ENCODE results near the gene TAF11L2. TPM values are rescaled to one million over a fixed set of nuclear protein-coding genes. Genes with fewer than 3 reads are reported as not detected.
"Not testable (repeated sequence)": the region's sequence is repeated elsewhere in the genome, so short reads cannot be mapped to it uniquely, and the experiment has no call there.

TAF11L2 gene
- total RNA-seq, 2 experiments from 2014 or later, result not detected

- H3K9me3 ChIP-seq (ENCODE audit: low read length); H3K79me2 ChIP-seq (ENCODE audit: insufficient read depth, low read depth, low read length); CTCF ChIA-PET (ENCODE audit: unreplicated experiment); H3K4me3 ChIP-seq (ENCODE audit: low read depth, low read length, poor library complexity, severe bottlenecking); H3K9me2 ChIP-seq (ENCODE audit: insufficient read depth, low read length); H2AFZ ChIP-seq (ENCODE audit: low read length); BruUV-seq (replicated peaks); H3K27ac ChIP-seq (ENCODE audit: low read depth, low read length, poor library complexity, severe bottlenecking); H4K20me1 ChIP-seq (ENCODE audit: insufficient read depth, low read length); H3K36me3 ChIP-seq (ENCODE audit: insufficient read depth, low read length); H3K4me2 ChIP-seq (ENCODE audit: low read length); POLR2A ChIA-PET; DNase-seq (ENCODE audit: low spot score); H3K4me1 ChIP-seq (ENCODE audit: insufficient read depth, low read length, poor library complexity, severe bottlenecking); intact Hi-C loops (cut with micrococcal nuclease; ENCODE audit: unreplicated experiment): not testable (repeated sequence)
Measured at GRCh38 chr5:17521501-17521900, 23.5 kb downstream of the TAF11L2 start, which contains the start of gene TAF11L4. TSS of gene TAF11L4 (plus strand) at chr5:17521801.

- intact Hi-C loops (cut with micrococcal nuclease; ENCODE audit: unreplicated experiment); BruUV-seq (replicated peaks): not testable (repeated sequence)
Measured at GRCh38 chr5:17524935-17525334, 26.9 kb downstream of the TAF11L2 start, which contains the start of gene TAF11L5. TSS of gene TAF11L5 (plus strand) at chr5:17525235.

GRCh38 chr5:17526504-17526903 is 28.5 kb downstream of the TAF11L2 start:
- H3K9me2 ChIP-seq (ENCODE audit: insufficient read depth, low read length); H3K4me3 ChIP-seq (ENCODE audit: low read depth, low read length, poor library complexity, severe bottlenecking); H2AFZ ChIP-seq (ENCODE audit: low read length); POLR2A ChIA-PET; H3K9me3 ChIP-seq (ENCODE audit: low read length); H3K4me1 ChIP-seq (ENCODE audit: insufficient read depth, low read length, poor library complexity, severe bottlenecking); intact Hi-C loops (cut with micrococcal nuclease; ENCODE audit: unreplicated experiment); H3K36me3 ChIP-seq (ENCODE audit: insufficient read depth, low read length); CTCF ChIA-PET (ENCODE audit: unreplicated experiment); H3K4me2 ChIP-seq (ENCODE audit: low read length); H4K20me1 ChIP-seq (ENCODE audit: insufficient read depth, low read length); H3K79me2 ChIP-seq (ENCODE audit: insufficient read depth, low read depth, low read length); H3K27ac ChIP-seq (ENCODE audit: low read depth, low read length, poor library complexity, severe bottlenecking); BruUV-seq (replicated peaks): not testable (repeated sequence)
- peak; percentile 12 for DNase-seq (ENCODE audit: low spot score)

More at GRCh38 chr5:17524935-17525334, 26.9 kb downstream of the TAF11L2 start, which contains the start of gene TAF11L5:
- CTCF ChIA-PET (ENCODE audit: unreplicated experiment); H3K9me3 ChIP-seq (ENCODE audit: low read length); H3K4me3 ChIP-seq (ENCODE audit: low read depth, low read length, poor library complexity, severe bottlenecking); H3K4me1 ChIP-seq (ENCODE audit: insufficient read depth, low read length, poor library complexity, severe bottlenecking); H2AFZ ChIP-seq (ENCODE audit: low read length); H3K9me2 ChIP-seq (ENCODE audit: insufficient read depth, low read length); H3K36me3 ChIP-seq (ENCODE audit: insufficient read depth, low read length); H4K20me1 ChIP-seq (ENCODE audit: insufficient read depth, low read length); H3K27ac ChIP-seq (ENCODE audit: low read depth, low read length, poor library complexity, severe bottlenecking); H3K4me2 ChIP-seq (ENCODE audit: low read length); POLR2A ChIA-PET; DNase-seq (ENCODE audit: low spot score); H3K79me2 ChIP-seq (ENCODE audit: insufficient read depth, low read depth, low read length): not testable (repeated sequence)

GRCh38 chr5:17528369-17528768 is 30.3 kb downstream of the TAF11L2 start, which contains the start of gene TAF11L6:
TSS of gene TAF11L6 (plus strand) at chr5:17528669.
- H3K4me2 ChIP-seq (ENCODE audit: low read length); DNase-seq (ENCODE audit: low spot score); H3K4me1 ChIP-seq (ENCODE audit: insufficient read depth, low read length, poor library complexity, severe bottlenecking); intact Hi-C loops (cut with micrococcal nuclease; ENCODE audit: unreplicated experiment); H2AFZ ChIP-seq (ENCODE audit: low read length); H3K9me3 ChIP-seq (ENCODE audit: low read length); BruUV-seq (replicated peaks); CTCF ChIA-PET (ENCODE audit: unreplicated experiment); H3K27ac ChIP-seq (ENCODE audit: low read depth, low read length, poor library complexity, severe bottlenecking); H3K79me2 ChIP-seq (ENCODE audit: insufficient read depth, low read depth, low read length); H3K36me3 ChIP-seq (ENCODE audit: insufficient read depth, low read length); H3K9me2 ChIP-seq (ENCODE audit: insufficient read depth, low read length); H3K4me3 ChIP-seq (ENCODE audit: low read depth, low read length, poor library complexity, severe bottlenecking); POLR2A ChIA-PET; H4K20me1 ChIP-seq (ENCODE audit: insufficient read depth, low read length): not testable (repeated sequence)

Small RNA genes within 50 kb of the gene (small RNA-seq; reads per million reads assigned to genes)
- gene AC106774.3, result not detected

Other genes starting within 250 kb of the TAF11L2 start
- not detected in 2 replicates for gene TAF11L3, start 20.1 kb downstream of the TAF11L2 start, total RNA-seq (2014; rRNA removed; shearing (Covaris generic))
- gene TAF11L3, start 20.1 kb downstream of the TAF11L2 start, total RNA-seq (2022), result not detected in 2 replicates
- gene TAF11L4, start 23.6 kb downstream of the TAF11L2 start, total RNA-seq (2014; rRNA removed; shearing (Covaris generic)), result not detected in 2 replicates
- not detected in 2 replicates for gene TAF11L4, start 23.6 kb downstream of the TAF11L2 start, total RNA-seq (2022)
- gene TAF11L5, start 27.0 kb downstream of the TAF11L2 start, total RNA-seq (2014; rRNA removed; shearing (Covaris generic)), result not detected in 2 replicates
- gene TAF11L5, start 27.0 kb downstream of the TAF11L2 start, total RNA-seq (2022), result not detected in 2 replicates
- not detected in 2 replicates for gene TAF11L6, start 30.4 kb downstream of the TAF11L2 start, total RNA-seq (2014; rRNA removed; shearing (Covaris generic))
- gene TAF11L6, start 30.4 kb downstream of the TAF11L2 start, total RNA-seq (2022), result not detected in 2 replicates
- gene TAF11L7, start 87.5 kb downstream of the TAF11L2 start, total RNA-seq (2014; rRNA removed; shearing (Covaris generic)), result not detected in 2 replicates
- not detected in 2 replicates for gene TAF11L7, start 87.5 kb downstream of the TAF11L2 start, total RNA-seq (2022)
- not detected in 2 replicates for gene TAF11L8, start 92.7 kb downstream of the TAF11L2 start, total RNA-seq (2014; rRNA removed; shearing (Covaris generic))
- gene TAF11L8, start 92.7 kb downstream of the TAF11L2 start, total RNA-seq (2022), result not detected in 2 replicates
- not detected in 2 replicates for gene TAF11L9, start 96.2 kb downstream of the TAF11L2 start, total RNA-seq (2014; rRNA removed; shearing (Covaris generic))
- gene TAF11L9, start 96.2 kb downstream of the TAF11L2 start, total RNA-seq (2022), result not detected in 2 replicates
- gene TAF11L10, start 99.6 kb downstream of the TAF11L2 start, total RNA-seq (2014; rRNA removed; shearing (Covaris generic)), result not detected in 2 replicates
- gene TAF11L10, start 99.6 kb downstream of the TAF11L2 start, total RNA-seq (2022), result not detected in 2 replicates
- gene TAF11L11, start 106.0 kb downstream of the TAF11L2 start, total RNA-seq (2014; rRNA removed; shearing (Covaris generic)), result not detected in 2 replicates
- not detected in 2 replicates for gene TAF11L11, start 106.0 kb downstream of the TAF11L2 start, total RNA-seq (2022)
- not detected in 2 replicates for gene TAF11L12, start 112.2 kb downstream of the TAF11L2 start, total RNA-seq (2014; rRNA removed; shearing (Covaris generic))
- gene TAF11L12, start 112.2 kb downstream of the TAF11L2 start, total RNA-seq (2022), result not detected in 2 replicates
- not detected in 2 replicates for gene TAF11L13, start 133.9 kb downstream of the TAF11L2 start, total RNA-seq (2014; rRNA removed; shearing (Covaris generic))
- not detected in 2 replicates for gene TAF11L13, start 133.9 kb downstream of the TAF11L2 start, total RNA-seq (2022)
- not detected in 2 replicates for gene TAF11L14, start 136.2 kb downstream of the TAF11L2 start, total RNA-seq (2014; rRNA removed; shearing (Covaris generic))
- gene TAF11L14, start 136.2 kb downstream of the TAF11L2 start, total RNA-seq (2022), result not detected in 2 replicates

All from OCI-LY7 (cell line).